Duodenal mucosa (tissue), 2 donors: ENCODE measurements around the gene TMUB1.

Experiments used
- H3K27ac ChIP-seq: one replicate; pipeline ENCODE4 v1.7.0; 2013; ENCODE audit warnings: low read depth, low read length
- H3K27me3 ChIP-seq, 2 donors: one replicate each; pipeline ENCODE4 v1.7.0; 2013; ENCODE audit warnings: low read length in 2 of 2, control low read depth in 1 of 2; ENCODE audit not compliant: insufficient read depth in 2 of 2, control insufficient read depth in 1 of 2
- H3K36me3 ChIP-seq, 2 donors: one replicate each; pipeline ENCODE4 v1.7.0; 2013; ENCODE audit warnings: low read length in 2 of 2, control low read depth in 1 of 2; ENCODE audit not compliant: insufficient read depth in 2 of 2, control insufficient read depth in 1 of 2
- H3K4me1 ChIP-seq, 2 donors: one replicate each; pipeline ENCODE4 v1.7.0; 2013; ENCODE audit warnings: low read length in 2 of 2, control low read depth in 1 of 2; ENCODE audit not compliant: insufficient read depth in 2 of 2, control insufficient read depth in 1 of 2
- H3K4me3 ChIP-seq, 2 donors: one replicate each; pipeline ENCODE4 v1.7.0; 2013; ENCODE audit warnings: low read length in 2 of 2, low read depth in 1 of 2
- H3K9ac ChIP-seq, 2 donors: one replicate each; pipeline ENCODE4 v1.7.0; 2013; ENCODE audit warnings: low read length in 2 of 2, low read depth in 1 of 2
- H3K9me3 ChIP-seq, 2 donors: one replicate each; pipeline ENCODE4 v1.7.0; 2013; ENCODE audit warnings: low read length in 2 of 2, control low read depth in 1 of 2; ENCODE audit not compliant: control insufficient read depth in 1 of 2

TMUB1 gene

GRCh38 chr7:151126491-151127137 is 43.3 kb upstream of the TMUB1 start:
- Histone ChIP-seq H3K36me3 (peaks cover 6 to 55% of the 10 kb centered on the region in 2 donors), H3K4me1 (peaks cover 6 to 14% of the 10 kb centered on the region in 2 donors), H3K27me3 (no peaks in the 10 kb centered on the region), H3K4me3 (no peak overlapping the region), H3K9me3 (no peaks in the 10 kb centered on the region), H3K27ac (no peak overlapping the region), H3K9ac (no peak overlapping the region)

DNA sequence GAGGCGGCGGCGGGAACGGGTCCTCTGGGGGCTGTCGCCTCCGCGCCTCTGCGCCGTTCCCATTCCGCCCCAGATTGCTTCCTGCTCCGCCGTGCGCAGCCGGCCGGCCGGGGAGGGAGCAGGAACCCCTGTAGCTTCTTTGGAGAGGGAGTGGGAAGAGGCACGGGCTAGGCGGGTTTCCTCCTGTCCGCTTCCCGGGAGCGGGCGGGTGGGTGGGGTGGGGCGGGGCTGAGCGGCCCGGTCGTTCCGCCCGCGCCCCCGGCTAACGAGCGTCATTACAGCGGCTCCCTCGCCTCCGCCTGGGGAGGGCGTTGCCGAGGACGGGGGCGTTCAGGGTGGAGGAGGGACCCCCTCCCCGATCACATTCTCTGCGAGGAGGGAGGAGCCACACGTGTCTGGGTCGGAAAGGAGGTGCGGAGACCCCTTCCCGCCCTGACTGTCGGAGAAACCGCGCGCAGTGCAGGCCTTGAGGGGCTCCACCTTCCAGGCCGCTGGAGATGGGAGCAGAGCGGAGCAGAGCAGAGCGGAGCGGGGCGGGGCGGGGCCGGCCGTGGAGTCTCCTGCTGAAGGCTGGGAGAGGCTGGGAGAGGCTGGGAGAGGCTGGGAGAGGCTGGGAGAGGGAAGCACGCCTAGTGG is 42.7 kb upstream of the TMUB1 start:
- Histone ChIP-seq H3K9me3 (no peaks in the 10 kb centered on the region), H3K4me1 (peaks cover 6 to 14% of the 10 kb centered on the region in 2 donors), H3K9ac (peak overlapping the region in 1 of 2 donors; percentile 17), H3K27me3 (no peaks in the 10 kb centered on the region), H3K4me3 (peak overlapping the region; percentile 58 to 59), H3K27ac (no peak overlapping the region), H3K36me3 (peaks cover 6 to 56% of the 10 kb centered on the region in 2 donors)

- no peak overlapping the region for H3K27ac ChIP-seq
- H3K9me3 ChIP-seq: no peaks in the 10 kb centered on the region
- H3K4me3 ChIP-seq: peak overlapping the region; percentile 58 to 59
- peak overlapping the region in 1 of 2 donors; percentile 17 for H3K9ac ChIP-seq
- H3K36me3 ChIP-seq: peaks cover 6 to 56% of the 10 kb centered on the region in 2 donors
- H3K4me1 ChIP-seq: peaks cover 6 to 14% of the 10 kb centered on the region in 2 donors
- H3K27me3 ChIP-seq: no peaks in the 10 kb centered on the region
Observed at GRCh38 chr7:151125470-151125845, 42.2 kb upstream of the TMUB1 start.

GRCh38 chr7:151124899-151125399 is 41.7 kb upstream of the TMUB1 start:
- Histone ChIP-seq H3K27ac (no peak overlapping the region), H3K27me3 (no peaks in the 10 kb centered on the region), H3K9me3 (no peaks in the 10 kb centered on the region), H3K36me3 (peaks cover 11 to 56% of the 10 kb centered on the region in 2 donors), H3K9ac (no peak overlapping the region), H3K4me3 (peak overlapping the region in 1 of 2 donors; percentile 58), H3K4me1 (peaks cover 6 to 14% of the 10 kb centered on the region in 2 donors)

- Histone ChIP-seq H3K27me3 (no peaks in the 10 kb centered on the region), H3K27ac (no peak overlapping the region), H3K9ac (no peak overlapping the region), H3K9me3 (no peaks in the 10 kb centered on the region), H3K4me3 (no peak overlapping the region), H3K36me3 (peaks cover 12 to 57% of the 10 kb centered on the region in 2 donors), H3K4me1 (peaks cover 6 to 14% of the 10 kb centered on the region in 2 donors)
Observed at GRCh38 chr7:151124481-151124880, 41.2 kb upstream of the TMUB1 start.

DNA sequence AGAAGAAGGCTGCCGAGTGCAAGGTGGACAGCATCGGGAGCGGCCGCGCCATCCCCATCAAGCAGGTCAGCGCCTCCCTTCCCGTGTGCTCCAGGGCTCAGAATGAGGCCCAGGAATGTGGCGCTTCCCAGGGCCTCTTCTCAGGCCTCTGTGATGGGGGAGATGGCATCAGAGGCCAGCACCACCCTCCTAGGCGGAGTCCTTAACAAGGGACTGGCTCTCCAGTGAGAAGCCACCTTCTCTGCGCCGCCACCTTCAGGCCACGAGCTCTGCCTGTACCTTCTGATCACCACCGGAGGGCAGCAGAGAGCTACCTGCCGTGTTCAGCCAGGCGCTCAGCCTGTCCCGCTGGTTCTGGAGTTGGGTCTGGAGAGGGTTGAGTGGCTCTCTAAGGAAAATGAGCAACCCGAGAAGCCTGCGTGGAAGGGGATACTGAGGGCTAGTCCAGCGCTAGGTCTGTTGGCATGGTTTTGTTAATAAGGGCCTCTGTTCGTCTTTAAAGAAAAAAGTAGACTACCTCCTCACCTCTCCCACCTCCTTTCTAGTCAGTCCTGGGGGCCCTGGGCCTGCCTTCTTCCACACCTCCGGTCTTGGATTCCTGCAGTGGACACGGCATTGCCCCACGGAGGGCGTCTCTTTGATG is 40.6 kb upstream of the TMUB1 start:
- Histone ChIP-seq H3K27ac (no peak overlapping the region), H3K9me3 (no peaks in the 10 kb centered on the region), H3K9ac (no peak overlapping the region), H3K4me3 (no peak overlapping the region), H3K27me3 (no peaks in the 10 kb centered on the region), H3K36me3 (peaks cover 11 to 62% of the 10 kb centered on the region in 2 donors), H3K4me1 (peaks cover 6 to 14% of the 10 kb centered on the region in 2 donors)

GRCh38 chr7:151123158-151123821 is 40.0 kb upstream of the TMUB1 start:
- Histone ChIP-seq H3K4me3 (no peak overlapping the region), H3K27me3 (no peaks in the 10 kb centered on the region), H3K9ac (no peak overlapping the region), H3K9me3 (no peaks in the 10 kb centered on the region), H3K4me1 (peaks cover 6 to 14% of the 10 kb centered on the region in 2 donors), H3K36me3 (peaks cover 6 to 63% of the 10 kb centered on the region in 2 donors), H3K27ac (no peak overlapping the region)

DNA sequence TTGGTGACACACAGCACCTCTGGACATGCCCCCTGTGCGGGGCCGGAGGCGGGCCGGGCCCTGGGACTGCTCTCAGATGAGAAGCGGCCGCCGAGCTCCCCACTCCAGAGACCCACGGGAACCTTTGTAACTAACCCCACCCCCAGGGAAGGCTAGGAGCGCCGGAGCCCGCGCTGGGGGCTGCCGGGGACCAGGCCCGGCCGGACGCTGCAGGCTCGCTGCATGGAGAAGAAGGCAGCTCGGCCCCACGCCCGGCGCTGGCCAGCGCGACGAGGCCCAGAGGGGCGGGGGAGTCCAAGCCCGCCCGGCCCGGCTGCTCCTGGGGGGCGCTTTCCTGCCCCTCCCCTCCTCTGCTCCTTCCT is 39.5 kb upstream of the TMUB1 start:
- no peak overlapping the region for H3K9ac ChIP-seq
- H3K36me3 ChIP-seq: peaks cover 11 to 63% of the 10 kb centered on the region in 2 donors
- H3K9me3 ChIP-seq: no peaks in the 10 kb centered on the region
- H3K27ac ChIP-seq: no peak overlapping the region
- H3K4me1 ChIP-seq: peaks cover 6 to 14% of the 10 kb centered on the region in 2 donors
- no peaks in the 10 kb centered on the region for H3K27me3 ChIP-seq
- no peak overlapping the region for H3K4me3 ChIP-seq

DNA sequence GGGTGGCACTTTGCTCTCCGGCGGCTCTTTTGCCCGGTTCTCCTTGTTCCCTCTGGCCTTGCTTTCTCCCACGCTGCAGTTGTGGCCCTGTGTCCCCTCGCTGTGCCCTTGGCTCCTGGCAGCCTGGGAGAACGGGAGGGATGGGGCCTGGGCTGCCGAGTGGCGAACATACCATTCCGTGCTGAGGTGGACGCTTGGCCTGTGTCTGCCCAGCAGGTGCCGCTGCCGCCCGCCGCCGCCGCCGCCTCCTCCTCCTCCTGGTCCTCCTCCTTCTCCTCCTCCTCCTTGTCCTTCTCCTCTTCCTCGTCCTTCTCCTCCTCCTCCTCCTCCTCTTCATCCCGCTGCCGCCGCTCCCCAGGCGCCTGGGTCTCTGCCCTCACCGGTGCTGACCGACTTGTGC is 39.0 kb upstream of the TMUB1 start:
- Histone ChIP-seq H3K4me3 (no peak overlapping the region), H3K36me3 (peaks cover 13 to 64% of the 10 kb centered on the region in 2 donors), H3K27ac (no peak overlapping the region)

More for the DNA sequence above, 39.0 kb upstream of the TMUB1 start:
- Histone ChIP-seq H3K27me3 (no peaks in the 10 kb centered on the region), H3K9me3 (no peaks in the 10 kb centered on the region), H3K4me1 (peaks cover 6 to 14% of the 10 kb centered on the region in 2 donors), H3K9ac (no peak overlapping the region)
